Activated CD8-positive, alpha-beta T cell treated with anti-CD3 and anti-CD28 coated beads for 36 hours (primary cell): ENCODE data around the gene DOCK2. TPM values are rescaled to one million over a fixed set of nuclear protein-coding genes. Genes with fewer than 3 reads are reported as not detected.

Experiments
- ATAC-seq: fragments of 200-7000 bp; cut with Tn5 transposase; one replicate; pipeline ENCODE4 v1.10.0; 2021; ENCODE audit warnings: mild to moderate bottlenecking, moderate library complexity
- CTCF ChIA-PET: fragments of 350-600 bp; sonication (Branson Sonifier 250); formaldehyde crosslinking; loops from one replicate; lab custom pipeline; 2021; ENCODE audit warnings: antibody characterized with exemption; lab: Charles Lee
- POLR2A ChIA-PET: fragments of 350-600 bp; sonication (Branson Sonifier 250); formaldehyde crosslinking; loops from one replicate; lab custom pipeline; 2021; ENCODE audit warnings: antibody characterized with exemption; lab: Charles Lee
- DNase-seq: peaks from one replicate; pipeline ENCODE4 v3.0.0-alpha.2; 2020
- H3K27ac Mint-ChIP-seq: one replicate; pipeline ENCODE4 v1.8.0; 2021; ENCODE audit warnings: mild to moderate bottlenecking, mixed read lengths
- H3K27me3 Mint-ChIP-seq: one replicate; pipeline ENCODE4 v1.8.0; 2021; ENCODE audit warnings: mixed read lengths
- H3K36me3 Mint-ChIP-seq: one replicate; pipeline ENCODE4 v1.8.0; 2021; ENCODE audit warnings: low read depth, mixed read lengths
- H3K4me1 Mint-ChIP-seq: one replicate; pipeline ENCODE4 v1.8.0; 2021; ENCODE audit warnings: low read depth, mixed read lengths
- H3K4me3 Mint-ChIP-seq: one replicate; pipeline ENCODE4 v1.8.0; 2021; ENCODE audit warnings: mild to moderate bottlenecking, moderate library complexity, mixed read lengths
- H3K9me3 Mint-ChIP-seq: one replicate; pipeline ENCODE4 v1.8.0; 2021; ENCODE audit warnings: mixed read lengths
- CTCF ChIP-seq: fragments of 200-600 bp; IDR thresholded peaks from one replicate; pipeline ENCODE4 v1.8.0; 2022; ENCODE audit warnings: antibody characterized with exemption, mild to moderate bottlenecking
- intact Hi-C: fragments of 100-400 bp; cut with micrococcal nuclease; formaldehyde crosslinking; loops from one replicate; pipeline ENCODE4 v1.10.0; 2022
- total RNA-seq, 2 experiments: library from RNA; stranded (reverse); gene quantifications; one replicate each; pipeline ENCODE4 v1.2.3, GENCODE V29; 2021

DOCK2 gene
- total RNA-seq, 2 experiments from 2014 or later: 180 to 181 TPM

GRCh38 chr5:169753795-169754194 is 116.7 kb downstream of the DOCK2 start:
- intact Hi-C loops: no loop called here
- DNase-seq (no peak), ATAC-seq (no peak)
- Mint-ChIP-seq H3K4me1 (no peaks in the 10 kb centered on the region), H3K27me3 (no peaks in the 10 kb centered on the region), H3K9me3 (no peaks in the 10 kb centered on the region), H3K27ac (no peak overlapping the region), H3K4me3 (no peak overlapping the region), H3K36me3 (peaks cover 47% of the 10 kb centered on the region)
- no peak for TF ChIP-seq CTCF
- ChIA-PET POLR2A (no interaction called here), CTCF (no interaction called here)

- intact Hi-C loops: no loop called here
- Mint-ChIP-seq H3K4me3 (no peak overlapping the region), H3K4me1 (no peaks in the 10 kb centered on the region), H3K27ac (no peak overlapping the region), H3K9me3 (no peaks in the 10 kb centered on the region), H3K36me3 (peaks cover 43% of the 10 kb centered on the region), H3K27me3 (no peaks in the 10 kb centered on the region)
- no peak for TF ChIP-seq CTCF
- ATAC-seq: no peak
- CTCF ChIA-PET: no interaction called here
- no peak for DNase-seq
- POLR2A ChIA-PET: interaction anchor here (0.6 kb wide), 1 partner anchor 98 kb away, joined by 3 read pairs; no protein-coding TSS in a partner anchor
Observed at GRCh38 chr5:169754737-169755136, 117.7 kb downstream of the DOCK2 start.

- no peak for TF ChIP-seq CTCF
- ChIA-PET CTCF (no interaction called here), POLR2A (no interaction called here)
- intact Hi-C loops: no loop called here
- H3K9me3 Mint-ChIP-seq: no peaks in the 10 kb centered on the region
- no peak overlapping the region for H3K4me3 Mint-ChIP-seq
- H3K27ac Mint-ChIP-seq: no peak overlapping the region
- H3K36me3 Mint-ChIP-seq: peaks cover 37% of the 10 kb centered on the region
- DNase-seq: no peak
- H3K27me3 Mint-ChIP-seq: no peaks in the 10 kb centered on the region
- no peaks in the 10 kb centered on the region for H3K4me1 Mint-ChIP-seq
- ATAC-seq: no peak
Observed at GRCh38 chr5:169756071-169756765, 119.1 kb downstream of the DOCK2 start.

DNA sequence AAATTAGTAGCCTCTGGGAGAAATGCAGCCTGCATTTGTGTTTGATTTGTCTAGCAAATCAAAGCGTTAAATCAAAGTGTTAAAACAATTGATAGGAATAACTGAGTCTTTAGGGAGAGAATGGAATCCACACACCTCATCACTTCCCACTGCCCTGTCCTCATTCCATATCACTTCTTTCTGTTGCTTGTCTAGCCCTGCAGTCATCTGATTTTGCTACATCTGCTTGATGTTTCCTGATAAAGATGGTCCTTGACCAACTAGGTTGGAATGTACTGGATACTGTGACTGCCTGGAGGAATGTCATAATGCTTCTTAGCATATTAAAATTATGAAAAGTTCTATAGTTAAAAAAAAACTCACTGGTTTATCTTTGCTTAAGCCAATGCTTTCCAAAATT is 119.9 kb downstream of the DOCK2 start:
- H3K36me3 Mint-ChIP-seq: peaks cover 31% of the 10 kb centered on the region
- DNase-seq: no peak
- ChIA-PET POLR2A (no interaction called here), CTCF (no interaction called here)
- no peak for TF ChIP-seq CTCF
- no peak overlapping the region for H3K27ac Mint-ChIP-seq
- intact Hi-C loops: no loop called here
- H3K4me3 Mint-ChIP-seq: no peak overlapping the region
- ATAC-seq: no peak
- no peaks in the 10 kb centered on the region for H3K9me3 Mint-ChIP-seq
- no peaks in the 10 kb centered on the region for H3K4me1 Mint-ChIP-seq
- no peaks in the 10 kb centered on the region for H3K27me3 Mint-ChIP-seq

DNA sequence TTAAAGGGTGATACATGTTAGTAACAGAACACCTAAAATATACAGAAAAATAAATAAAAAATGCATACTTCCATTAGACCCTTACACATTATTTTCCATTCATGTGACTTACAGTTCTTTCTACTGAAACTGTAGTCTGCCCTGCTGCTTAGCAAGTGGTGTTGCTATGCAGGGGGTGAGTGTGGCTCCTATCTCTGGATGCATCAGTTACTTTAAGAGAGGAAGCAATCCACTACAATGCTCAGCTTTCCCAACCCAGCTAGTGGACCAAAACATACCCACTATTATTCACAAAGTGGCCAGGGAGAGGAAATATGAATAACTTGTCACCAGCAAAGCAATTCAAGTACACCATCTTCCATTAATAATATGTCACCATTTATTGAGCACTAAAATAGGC is 121.8 kb downstream of the DOCK2 start:
- intact Hi-C loops: no loop called here
- Mint-ChIP-seq H3K27me3 (no peaks in the 10 kb centered on the region), H3K4me1 (no peaks in the 10 kb centered on the region), H3K27ac (no peak overlapping the region), H3K4me3 (no peak overlapping the region), H3K36me3 (peaks cover 42% of the 10 kb centered on the region), H3K9me3 (no peaks in the 10 kb centered on the region)
- CTCF ChIA-PET: no interaction called here
- POLR2A ChIA-PET: no interaction called here
- ATAC-seq (no peak), DNase-seq (no peak)
- no peak for TF ChIP-seq CTCF
